ENCODE data around the gene SNORC. TPM values are rescaled to one million over a fixed set of nuclear protein-coding genes. Genes with fewer than 3 reads are reported as not detected.
A peak's percentile ranks its signal among the peaks of the same experiment; 100 is the strongest.

Gene SNORC
- total and polyA plus RNA-seq, 2 of the 13 experiments (the other 11 are each of a cell fraction or from before 2014, with no cell fraction given) = 59.1 to 86.1 TPM

GRCh38 chr2:232871418-232871834 is 1.4 kb downstream of the SNORC start (continued):
- TF ChIP-seq ZMAT3 (CRISPR knock-in tag; conservative IDR thresholded peaks at IDR 0.05) = no peak
- no peak for TF ChIP-seq NFATC3 (CRISPR knock-in tag; IDR thresholded peaks at IDR 0.05)
- no peak for TF ChIP-seq SP2 (CRISPR knock-in tag; IDR thresholded peaks at IDR 0.05)
- no peak for TF ChIP-seq PPARG (CRISPR knock-in tag; conservative IDR thresholded peaks at IDR 0.05)
- no peak for TF ChIP-seq ZKSCAN1 (IDR thresholded peaks at IDR 0.05; ENCODE audit: low read length)
- peak; percentile 92 for TF ChIP-seq ZNF468 (CRISPR knock-in tag; IDR thresholded peaks at IDR 0.05)
- TF ChIP-seq, protein P1, sequence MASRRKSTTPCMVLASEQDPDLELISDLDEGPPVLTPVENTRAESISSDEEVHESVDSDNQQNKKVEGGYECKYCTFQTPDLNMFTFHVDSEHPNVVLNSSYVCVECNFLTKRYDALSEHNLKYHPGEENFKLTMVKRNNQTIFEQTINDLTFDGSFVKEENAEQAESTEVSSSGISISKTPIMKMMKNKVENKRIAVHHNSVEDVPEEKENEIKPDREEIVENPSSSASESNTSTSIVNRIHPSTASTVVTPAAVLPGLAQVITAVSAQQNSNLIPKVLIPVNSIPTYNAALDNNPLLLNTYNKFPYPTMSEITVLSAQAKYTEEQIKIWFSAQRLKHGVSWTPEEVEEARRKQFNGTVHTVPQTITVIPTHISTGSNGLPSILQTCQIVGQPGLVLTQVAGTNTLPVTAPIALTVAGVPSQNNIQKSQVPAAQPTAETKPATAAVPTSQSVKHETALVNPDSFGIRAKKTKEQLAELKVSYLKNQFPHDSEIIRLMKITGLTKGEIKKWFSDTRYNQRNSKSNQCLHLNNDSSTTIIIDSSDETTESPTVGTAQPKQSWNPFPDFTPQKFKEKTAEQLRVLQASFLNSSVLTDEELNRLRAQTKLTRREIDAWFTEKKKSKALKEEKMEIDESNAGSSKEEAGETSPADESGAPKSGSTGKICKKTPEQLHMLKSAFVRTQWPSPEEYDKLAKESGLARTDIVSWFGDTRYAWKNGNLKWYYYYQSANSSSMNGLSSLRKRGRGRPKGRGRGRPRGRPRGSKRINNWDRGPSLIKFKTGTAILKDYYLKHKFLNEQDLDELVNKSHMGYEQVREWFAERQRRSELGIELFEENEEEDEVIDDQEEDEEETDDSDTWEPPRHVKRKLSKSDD (CRISPR knock-in tag; IDR thresholded peaks at IDR 0.05; ENCODE audit: low read depth) = 0 out of 2 replicates have a peak, but pooled peaks have one; percentile 56
- TF ChIP-seq ZBTB8A (CRISPR knock-in tag; IDR thresholded peaks at IDR 0.05; ENCODE audit: borderline replicate concordance, low read depth) = 0 out of 2 replicates have a peak, but pooled peaks have one; percentile 6
- TF ChIP-seq FOXJ3 (CRISPR knock-in tag; IDR thresholded peaks at IDR 0.05; ENCODE audit: borderline replicate concordance) = no peak
- TF ChIP-seq ZNF460 (CRISPR knock-in tag; IDR thresholded peaks at IDR 0.05; ENCODE audit: borderline replicate concordance) = no peak
- TF ChIP-seq SRSF4 (IDR thresholded peaks at IDR 0.05; ENCODE audit: low read depth, low read length, poor library complexity, severe bottlenecking) = no peak
- TF ChIP-seq HNRNPK (IDR thresholded peaks at IDR 0.05; ENCODE audit: low read depth, low read length, poor library complexity, severe bottlenecking) = no peak
- no peak for TF ChIP-seq SP4 (CRISPR knock-in tag; IDR thresholded peaks at IDR 0.05)
- TF ChIP-seq SAFB2 (CRISPR knock-in tag; IDR thresholded peaks at IDR 0.05; ENCODE audit: borderline replicate concordance, low read depth) = 0 out of 2 replicates have a peak, but pooled peaks have one; percentile 70
- TF ChIP-seq ZNF678 (CRISPR knock-in tag; IDR thresholded peaks at IDR 0.05) = no peak
- TF ChIP-seq ETV6 (CRISPR knock-in tag; conservative IDR thresholded peaks at IDR 0.05) = no peak
- TF ChIP-seq ZNF205 (CRISPR knock-in tag; IDR thresholded peaks at IDR 0.05) = no peak
- no peak for TF ChIP-seq SETDB1 (CRISPR knock-in tag; IDR thresholded peaks at IDR 0.05; ENCODE audit: borderline replicate concordance)
- TF ChIP-seq ZNF616 (CRISPR knock-in tag; IDR thresholded peaks at IDR 0.05; ENCODE audit: low read depth) = no peak
- TF ChIP-seq, protein P2, sequence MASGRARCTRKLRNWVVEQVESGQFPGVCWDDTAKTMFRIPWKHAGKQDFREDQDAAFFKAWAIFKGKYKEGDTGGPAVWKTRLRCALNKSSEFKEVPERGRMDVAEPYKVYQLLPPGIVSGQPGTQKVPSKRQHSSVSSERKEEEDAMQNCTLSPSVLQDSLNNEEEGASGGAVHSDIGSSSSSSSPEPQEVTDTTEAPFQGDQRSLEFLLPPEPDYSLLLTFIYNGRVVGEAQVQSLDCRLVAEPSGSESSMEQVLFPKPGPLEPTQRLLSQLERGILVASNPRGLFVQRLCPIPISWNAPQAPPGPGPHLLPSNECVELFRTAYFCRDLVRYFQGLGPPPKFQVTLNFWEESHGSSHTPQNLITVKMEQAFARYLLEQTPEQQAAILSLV (CRISPR knock-in tag; IDR thresholded peaks at IDR 0.05; ENCODE audit: borderline replicate concordance) = no peak
- no peak for TF ChIP-seq ZNF574 (CRISPR knock-in tag; IDR thresholded peaks at IDR 0.05)
